ENCODE data around the gene DNER. TPM values are rescaled to one million over a fixed set of nuclear protein-coding genes. Genes with fewer than 3 reads are reported as not detected.

Gene DNER
- total RNA-seq, 1 experiment from 2014 or later, result 2.9 TPM

GRCh38 chr2:229447227-229447626 is 267.1 kb downstream of the DNER start:
- Histone ChIP-seq H3K9ac (ENCODE audit: low read length) (no peak overlapping the region), H3K79me2 (ENCODE audit: insufficient read depth, low read length) (no peaks in the 10 kb centered on the region), H3K4me1 (ENCODE audit: control insufficient read depth in 1 of 2, insufficient read depth in 2 of 2, low read length in 2 of 2) (peaks cover 0 to 15% of the 10 kb centered on the region in 2 experiments; a peak in 2 of 4 replicates), H3K4me2 (ENCODE audit: low read length) (no peak overlapping the region), H3K36me3 (ENCODE audit: control insufficient read depth in 1 of 2, insufficient read depth in 2 of 2, low read length in 2 of 2) (no peaks in the 10 kb centered on the region), H3K27ac (ENCODE audit: low read depth, low read length) (no peak overlapping the region), H4K20me1 (ENCODE audit: insufficient read depth) (no peaks in the 10 kb centered on the region), H3K4me3 (replicated peaks in 1 of 2; ENCODE audit: low read depth in 1 of 2, low read length in 2 of 2) (no peak overlapping the region), H3K9me3 (ENCODE audit: control insufficient read depth in 1 of 2, insufficient read depth in 1 of 2, low read depth in 1 of 2, low read length in 2 of 2) (no peaks in the 10 kb centered on the region), H3K27me3 (ENCODE audit: insufficient read depth, low read length) (no peaks in the 10 kb centered on the region), H3K9me2 (ENCODE audit: insufficient read depth) (no peaks in the 10 kb centered on the region), H2AFZ (ENCODE audit: low read depth, low read length, poor library complexity, severe bottlenecking) (no peak overlapping the region)
- ChIA-PET RAD21 (ENCODE audit: low non-redundant PET in 1 of 2, low total read pairs in 2 of 2, uncharacterized antibody in 2 of 2, unreplicated experiment in 2 of 2) (no interaction called here), POLR2A (no interaction called here), CTCF (interaction anchor here (0.7 kb wide), 1 partner anchor 16 kb away, joined by 3 read pairs; no protein-coding TSS in a partner anchor)
- no peak for TF ChIP-seq ZNF274 (IDR thresholded peaks at IDR 0.05; ENCODE audit: low read depth, low read length)
- no peak for TF ChIP-seq RAD21 (IDR thresholded peaks at IDR 0.05; ENCODE audit: low read depth)
- TF ChIP-seq ZFX (IDR thresholded peaks at IDR 0.05), result no peak
- TF ChIP-seq, protein P1, sequence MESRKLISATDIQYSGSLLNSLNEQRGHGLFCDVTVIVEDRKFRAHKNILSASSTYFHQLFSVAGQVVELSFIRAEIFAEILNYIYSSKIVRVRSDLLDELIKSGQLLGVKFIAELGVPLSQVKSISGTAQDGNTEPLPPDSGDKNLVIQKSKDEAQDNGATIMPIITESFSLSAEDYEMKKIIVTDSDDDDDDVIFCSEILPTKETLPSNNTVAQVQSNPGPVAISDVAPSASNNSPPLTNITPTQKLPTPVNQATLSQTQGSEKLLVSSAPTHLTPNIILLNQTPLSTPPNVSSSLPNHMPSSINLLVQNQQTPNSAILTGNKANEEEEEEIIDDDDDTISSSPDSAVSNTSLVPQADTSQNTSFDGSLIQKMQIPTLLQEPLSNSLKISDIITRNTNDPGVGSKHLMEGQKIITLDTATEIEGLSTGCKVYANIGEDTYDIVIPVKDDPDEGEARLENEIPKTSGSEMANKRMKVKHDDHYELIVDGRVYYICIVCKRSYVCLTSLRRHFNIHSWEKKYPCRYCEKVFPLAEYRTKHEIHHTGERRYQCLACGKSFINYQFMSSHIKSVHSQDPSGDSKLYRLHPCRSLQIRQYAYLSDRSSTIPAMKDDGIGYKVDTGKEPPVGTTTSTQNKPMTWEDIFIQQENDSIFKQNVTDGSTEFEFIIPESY (IDR thresholded peaks at IDR 0.05; ENCODE audit: extremely low read depth, insufficient replicate concordance, low read length), result no peak
- TF ChIP-seq TCF7L2 (IDR thresholded peaks at IDR 0.05; ENCODE audit: borderline replicate concordance, extremely low read depth, insufficient read depth, insufficient read length), result no peak
- TF ChIP-seq CEBPB (IDR thresholded peaks at IDR 0.05; ENCODE audit: low read depth), result no peak
- no peak for TF ChIP-seq SP1 (IDR thresholded peaks at IDR 0.05; ENCODE audit: low read depth)
- no peak for TF ChIP-seq POLR2AphosphoS5 (IDR thresholded peaks at IDR 0.05; ENCODE audit: low read depth, low read length)
- no peak for TF ChIP-seq EZH2phosphoT487 (IDR thresholded peaks at IDR 0.05; ENCODE audit: borderline replicate concordance)
- BruUV-seq (replicated peaks), result no TSS peak
- no peak for ATAC-seq
- DNase-seq (ENCODE audit: low read depth, low spot score), result no peak
- intact Hi-C loops (cut with micrococcal nuclease), result no loop called here

Data from HCT116 (cell line).